WI38 (cell line): ENCODE results near the gene WDR41.

Source experiments
- H3K4me3 ChIP-seq: 2 replicates; pipeline ENCODE4 v1.5.1; 2011; ENCODE audit warnings: low read depth, mild to moderate bottlenecking, control low read depth, low read length
- CTCF ChIP-seq: IDR thresholded peaks from 2 replicates; pipeline ENCODE4 v1.5.1; 2012; ENCODE audit warnings: low read depth, mild to moderate bottlenecking, control low read depth, low read length

Gene WDR41

DNA sequence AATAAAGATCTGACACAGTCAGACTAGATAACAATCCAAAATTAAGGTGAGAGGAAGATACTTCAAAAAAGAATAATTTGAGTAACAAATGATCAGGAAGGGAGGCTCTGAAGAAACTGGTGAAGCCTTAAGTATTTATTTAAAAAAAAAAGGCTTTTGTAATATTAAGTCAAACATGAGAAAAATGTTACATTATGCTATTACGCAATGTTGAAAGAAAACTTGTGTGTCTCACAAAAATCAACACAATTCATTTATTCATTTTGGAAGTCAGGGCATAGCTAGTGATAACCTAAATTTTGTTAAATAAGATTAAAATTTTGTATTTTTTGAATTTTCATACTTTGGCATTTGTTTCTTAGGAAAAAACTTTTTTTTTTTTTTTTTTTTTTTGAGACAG is 28.2 kb downstream of the WDR41 start:
- no peak overlapping the region for H3K4me3 ChIP-seq
- TF ChIP-seq CTCF: no peak

DNA sequence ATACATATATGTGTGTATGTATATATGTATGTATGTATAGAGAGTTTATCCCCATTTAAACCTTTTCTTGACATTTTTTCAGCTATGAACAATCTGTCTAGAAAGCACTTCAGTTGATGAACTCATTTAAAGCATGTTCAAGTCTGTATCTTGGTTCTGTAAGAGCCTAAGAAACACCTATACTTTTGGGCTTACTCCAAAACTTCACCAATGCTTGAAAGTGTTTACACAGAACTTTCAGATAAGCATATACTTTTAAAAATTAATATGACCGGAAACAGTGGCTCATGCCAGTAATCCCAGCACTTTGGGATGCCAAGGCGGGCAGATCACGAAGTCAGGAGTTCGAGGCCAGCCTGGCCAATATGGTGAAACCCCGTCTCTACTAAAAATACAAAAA is 30.8 kb downstream of the WDR41 start:
- H3K4me3 ChIP-seq: no peak overlapping the region
- no peak for TF ChIP-seq CTCF

DNA sequence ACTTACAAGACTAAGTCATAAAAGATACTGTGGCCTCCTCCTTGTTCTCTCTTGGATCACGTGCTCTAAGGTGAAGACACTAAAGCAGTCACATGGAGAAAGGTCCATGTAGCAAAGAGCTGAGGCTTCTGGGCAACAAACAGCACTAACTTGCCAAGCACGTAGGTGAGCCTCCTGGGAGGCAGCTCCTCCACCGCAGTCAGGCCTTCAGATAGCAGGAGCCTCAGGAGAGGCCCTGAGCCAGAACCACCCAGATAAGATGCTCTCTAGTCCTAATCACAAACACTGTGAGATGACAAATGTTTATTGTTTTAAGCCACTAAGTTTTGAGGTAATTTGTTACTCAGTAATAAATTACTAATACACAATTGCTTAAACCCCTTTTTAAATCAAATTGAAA is 38.0 kb downstream of the WDR41 start:
- H3K4me3 ChIP-seq: no peak overlapping the region
- no peak for TF ChIP-seq CTCF

DNA sequence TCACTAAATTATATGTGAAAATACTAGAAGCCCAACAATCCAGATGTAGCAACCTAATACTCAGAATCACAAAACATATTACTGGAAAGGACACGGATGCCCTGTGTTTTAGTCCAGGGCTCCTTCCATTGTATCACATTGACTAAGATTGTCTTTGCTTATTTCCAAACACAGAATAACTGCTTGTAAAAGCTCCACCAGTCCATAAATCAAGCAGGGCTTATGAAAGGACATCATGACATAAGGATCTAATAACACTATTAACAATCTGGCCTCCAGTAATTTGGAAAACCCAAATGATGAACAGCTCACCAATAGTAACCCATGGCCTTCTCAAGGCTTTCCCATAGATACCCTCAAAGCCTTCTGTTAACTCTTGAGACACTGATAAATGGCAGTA is 39.8 kb downstream of the WDR41 start:
- H3K4me3 ChIP-seq: no peak overlapping the region
- no peak for TF ChIP-seq CTCF

- no peak overlapping the region for H3K4me3 ChIP-seq
- no peak for TF ChIP-seq CTCF
Measured at GRCh38 chr5:77449981-77450380, 42.1 kb downstream of the WDR41 start.

GRCh38 chr5:77449277-77449676 is 42.8 kb downstream of the WDR41 start:
- H3K4me3 ChIP-seq: no peak overlapping the region
- TF ChIP-seq CTCF: no peak

DNA sequence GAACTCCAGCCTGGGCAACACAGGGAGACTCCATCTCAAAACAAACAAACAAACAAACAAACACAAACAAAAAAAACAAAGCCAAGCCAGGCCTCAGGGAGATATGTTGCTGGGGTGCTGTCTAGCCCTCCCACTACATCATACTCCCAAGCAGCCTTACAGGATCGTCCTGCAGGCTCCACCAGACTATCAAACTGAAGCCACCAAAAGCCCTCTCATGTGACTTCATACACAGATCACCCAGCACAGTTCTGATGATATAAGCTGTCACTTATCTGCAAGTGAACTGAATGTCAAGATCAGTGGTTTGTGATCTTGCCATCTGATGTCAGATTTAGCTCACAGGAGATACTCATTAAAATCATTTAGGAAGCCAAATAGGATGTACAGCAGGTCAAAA is 43.3 kb downstream of the WDR41 start:
- no peak overlapping the region for H3K4me3 ChIP-seq
- TF ChIP-seq CTCF: no peak
